Stomach (tissue), 9 donors: ENCODE data around the gene EGFLAM. TPM values are rescaled to one million over a fixed set of nuclear protein-coding genes. Genes with fewer than 3 reads are reported as not detected.

ENCODE experiments used
- DNase-seq, 2 donors: peaks; one replicate each; pipeline versions ENCODE4 v3.0.0 to v3.0.0-alpha.2; 2013 to 2019
- H3K27ac ChIP-seq, 5 donors: fragments of 200-600 bp in 4 of 5; sonication (generic) in 4 of 5; one replicate each; pipeline ENCODE4 v1.5.1; 2013 to 2019; ENCODE audit warnings: mild to moderate bottlenecking in 1 of 5, moderate library complexity in 1 of 5
- H3K27me3 ChIP-seq, 3 donors: fragments of 200-600 bp; sonication (generic); one replicate each; pipeline ENCODE4 v1.5.1; 2017 to 2019; ENCODE audit warnings: mixed run types in 1 of 3
- H3K36me3 ChIP-seq, 4 donors: fragments of 200-600 bp; sonication (generic); 1 replicate in 3 of 4; 2 replicates in 1 of 4; pipeline ENCODE4 v1.5.1; 2016 to 2019
- H3K4me1 ChIP-seq, 4 donors: fragments of 200-600 bp; sonication (generic); one replicate each; pipeline ENCODE4 v1.5.1; 2016 to 2019
- H3K4me3 ChIP-seq, 4 donors: fragments of 200-600 bp; sonication (generic) in 3 of 4; one replicate each; pipeline ENCODE4 v1.5.1; 2016 to 2019; ENCODE audit warnings: mild to moderate bottlenecking in 1 of 4
- H3K9me3 ChIP-seq, 4 donors: fragments of 200-600 bp; sonication (generic); one replicate each; pipeline ENCODE4 v1.5.1; 2016 to 2019
- EP300 ChIP-seq: sonication (generic); formaldehyde crosslinking; IDR thresholded peaks from one replicate; pipeline ENCODE4 v1.6.1; 2017; ENCODE audit warnings: antibody characterized with exemption
- POLR2A ChIP-seq, 4 donors: fragments of 450-650 bp; IDR thresholded peaks; one replicate each; pipeline ENCODE4 v1.6.1; 2016; ENCODE audit warnings: antibody characterized with exemption in 4 of 4, control low read depth in 2 of 4, mild to moderate bottlenecking in 1 of 4, moderate library complexity in 1 of 4
- POLR2AphosphoS5 ChIP-seq, 3 donors: sonication (generic); formaldehyde crosslinking; IDR thresholded peaks; one replicate each; pipeline ENCODE4 v1.6.1; 2016; ENCODE audit warnings: antibody characterized with exemption in 3 of 3
- WGBS, 5 donors: extraction: QIAGEN DNeasy Blood & Tissue Kit in 3 of 5; methylation state at CpG; one replicate each; pipeline versions ENCODE4 v1.1.5 to v1.1.7; 2013 to 2018; 5-methylcytosine and 5-hydroxymethylcytosine counted together
- intact Hi-C: fragments of 100-400 bp; cut with DNase I; formaldehyde crosslinking; loops from one replicate; pipeline ENCODE4 v1.15.1; 2023; ENCODE audit warnings: low total_unique reads
- polyA plus RNA-seq, 3 donors: library from polyadenylated mRNA; stranded (reverse); fragments of 200-250 nt; gene quantifications; one replicate each; pipeline ENCODE4 v1.2.3, GENCODE V29; 2013
- total RNA-seq, 5 donors: library from RNA; depleted of rRNA; stranded (reverse); fragments of >200 nt; gene quantifications; one replicate each; pipeline versions ENCODE4 v1.1.0 to v1.2.3, GENCODE V29; 2014 to 2016
- TF ChIP-seq, protein P1 (sequence below), 7 experiments: fragments of 450-650 bp in 4 of 7; fragments of 200-600 bp in 3 of 7; sonication (generic) in 3 of 7; IDR thresholded peaks; one replicate each; pipeline ENCODE4 v1.5.1; 2016 to 2019; ENCODE audit warnings: antibody characterized with exemption in 7 of 7, control low read depth in 2 of 7, mild to moderate bottlenecking in 1 of 7
- donor health status: healthy with polysubstance abuse.
- donor health status: Bipolar disorder and iron deficiency.
- donor health status: healthy.

EGFLAM gene
- total and polyA plus RNA-seq, 8 donors: 0.61 to 5.9 (median 1.4) TPM; not detected in 3

DNA sequence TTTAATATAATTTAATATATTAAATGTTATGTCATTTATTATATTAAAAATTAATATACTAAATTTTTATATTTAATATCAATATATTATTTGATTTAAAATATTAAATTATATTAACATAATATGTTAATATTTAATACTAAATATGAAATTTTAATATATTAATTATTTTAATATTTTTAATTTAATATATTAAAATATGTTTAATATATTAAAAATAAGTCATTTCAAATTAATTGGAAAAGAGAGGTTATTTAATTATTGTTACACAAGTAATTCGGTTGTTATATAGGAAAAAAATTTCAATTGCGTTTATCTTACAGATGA, 183.9 kb downstream of the EGFLAM start:
- no peak for DNase-seq
- intact Hi-C loops: loop anchor here (10.0 kb wide), 2 partner anchors 223 to 363 kb away; no protein-coding TSS in a partner anchor
- WGBS, 5 donors: 84 to 93% (median 89%) methylated on average over 2 of the region's 2 CpGs
- Histone ChIP-seq H3K27ac (no peak overlapping the region), H3K36me3 (no peaks in the 10 kb centered on the region), H3K27me3 (peaks cover 0 to 8% (median 0%) of the 10 kb centered on the region in 3 donors), H3K4me3 (no peak overlapping the region), H3K4me1 (peaks cover 0 to 8% (median 3%) of the 10 kb centered on the region in 4 donors), H3K9me3 (no peaks in the 10 kb centered on the region)
- no peak for TF ChIP-seq POLR2AphosphoS5 (IDR thresholded peaks at IDR 0.05)
- TF ChIP-seq, protein P1, sequence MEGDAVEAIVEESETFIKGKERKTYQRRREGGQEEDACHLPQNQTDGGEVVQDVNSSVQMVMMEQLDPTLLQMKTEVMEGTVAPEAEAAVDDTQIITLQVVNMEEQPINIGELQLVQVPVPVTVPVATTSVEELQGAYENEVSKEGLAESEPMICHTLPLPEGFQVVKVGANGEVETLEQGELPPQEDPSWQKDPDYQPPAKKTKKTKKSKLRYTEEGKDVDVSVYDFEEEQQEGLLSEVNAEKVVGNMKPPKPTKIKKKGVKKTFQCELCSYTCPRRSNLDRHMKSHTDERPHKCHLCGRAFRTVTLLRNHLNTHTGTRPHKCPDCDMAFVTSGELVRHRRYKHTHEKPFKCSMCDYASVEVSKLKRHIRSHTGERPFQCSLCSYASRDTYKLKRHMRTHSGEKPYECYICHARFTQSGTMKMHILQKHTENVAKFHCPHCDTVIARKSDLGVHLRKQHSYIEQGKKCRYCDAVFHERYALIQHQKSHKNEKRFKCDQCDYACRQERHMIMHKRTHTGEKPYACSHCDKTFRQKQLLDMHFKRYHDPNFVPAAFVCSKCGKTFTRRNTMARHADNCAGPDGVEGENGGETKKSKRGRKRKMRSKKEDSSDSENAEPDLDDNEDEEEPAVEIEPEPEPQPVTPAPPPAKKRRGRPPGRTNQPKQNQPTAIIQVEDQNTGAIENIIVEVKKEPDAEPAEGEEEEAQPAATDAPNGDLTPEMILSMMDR (IDR thresholded peaks at IDR 0.05): no peak
- TF ChIP-seq POLR2A (IDR thresholded peaks at IDR 0.05): no peak
- TF ChIP-seq EP300: no peak

DNA sequence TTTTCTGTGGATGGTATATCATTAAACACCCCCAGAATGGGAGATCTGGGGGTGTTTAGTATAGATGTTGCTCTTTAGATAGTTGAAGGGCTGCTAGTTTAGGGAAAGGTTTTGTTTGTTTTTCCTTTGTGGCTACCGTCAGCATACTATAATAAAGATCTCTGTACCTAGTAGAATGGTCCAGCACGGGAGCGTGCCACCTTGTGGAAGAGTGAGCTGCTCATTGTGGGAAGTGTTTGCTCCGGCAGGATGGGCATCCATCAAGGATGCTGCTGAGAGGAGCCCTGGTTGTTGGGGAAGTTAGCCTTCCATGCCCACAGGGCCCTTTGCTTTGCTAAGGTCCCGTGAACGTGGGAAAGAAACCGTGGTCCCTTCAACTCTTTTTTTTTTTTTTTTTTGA, 185.0 kb downstream of the EGFLAM start:
- no peaks in the 10 kb centered on the region for H3K9me3 ChIP-seq
- intact Hi-C loops: loop anchor here (10.0 kb wide), 2 partner anchors 221 to 361 kb away; no protein-coding TSS in a partner anchor
- 62 to 75% (median 73%) methylated on average over 7 of the region's 7 CpGs for WGBS, 5 donors
- H3K4me3 ChIP-seq: no peak overlapping the region
- H3K27ac ChIP-seq: no peak overlapping the region
- H3K36me3 ChIP-seq: no peaks in the 10 kb centered on the region
- no peak for DNase-seq
- TF ChIP-seq, protein P1 (IDR thresholded peaks at IDR 0.05): no peak
- TF ChIP-seq POLR2A (IDR thresholded peaks at IDR 0.05) (no peak), EP300 (no peak), POLR2AphosphoS5 (IDR thresholded peaks at IDR 0.05) (no peak)
- peaks cover 0 to 17% (median 4%) of the 10 kb centered on the region in 4 donors for H3K4me1 ChIP-seq
- peaks cover 0 to 12% (median 0%) of the 10 kb centered on the region in 3 donors for H3K27me3 ChIP-seq

DNA sequence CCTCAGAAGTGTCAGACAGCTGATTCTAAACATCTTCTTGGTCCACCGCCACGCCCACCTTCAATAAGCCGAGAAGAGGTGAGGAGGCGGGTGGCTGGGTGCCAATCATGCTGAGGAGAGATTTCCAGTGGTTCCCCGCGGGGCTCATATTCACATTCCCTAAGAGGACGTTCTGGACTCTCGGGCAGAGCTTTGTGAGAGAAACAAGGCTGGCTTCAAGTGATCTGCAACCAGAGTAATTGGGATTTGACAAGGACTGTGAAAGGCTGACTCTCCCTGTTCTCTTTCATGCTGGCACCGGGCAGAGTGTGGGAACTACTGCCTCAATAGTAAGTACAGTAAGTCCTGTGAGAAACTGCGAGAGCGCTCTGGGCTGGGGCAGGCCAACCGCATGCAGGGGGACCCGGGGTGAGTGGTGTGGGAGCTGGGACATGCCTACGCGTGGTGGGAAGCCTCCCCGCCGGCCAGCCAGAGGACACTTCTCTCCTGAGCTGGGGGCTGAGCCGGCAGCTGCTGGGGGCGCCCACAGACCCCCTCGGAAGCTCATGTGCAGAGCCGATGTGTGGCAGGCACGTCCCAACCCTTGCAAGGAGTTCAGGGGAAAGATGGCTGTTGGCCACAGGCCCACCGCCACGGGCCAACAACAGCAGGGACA, 187.1 kb downstream of the EGFLAM start:
- no peaks in the 10 kb centered on the region for H3K36me3 ChIP-seq
- no peaks in the 10 kb centered on the region for H3K9me3 ChIP-seq
- peak overlapping the region in 3 of 5 donors; percentile 23 to 63 (median 46) for H3K27ac ChIP-seq
- peaks cover 0 to 12% (median 0%) of the 10 kb centered on the region in 3 donors for H3K27me3 ChIP-seq
- peak overlapping the region in 2 of 4 donors; percentile 12 to 33 for H3K4me3 ChIP-seq
- 55 to 76% (median 73%) methylated on average over 17 to 24 of the region's 24 CpGs for WGBS, 5 donors
- intact Hi-C loops: loop anchor here (10.0 kb wide), 2 partner anchors 219 to 359 kb away; no protein-coding TSS in a partner anchor
- no peak for TF ChIP-seq EP300
- no peak for TF ChIP-seq POLR2AphosphoS5 (IDR thresholded peaks at IDR 0.05)
- no peak for TF ChIP-seq POLR2A (IDR thresholded peaks at IDR 0.05)
- TF ChIP-seq, protein P1 (IDR thresholded peaks at IDR 0.05): no peak
- peaks cover 0 to 20% (median 7%) of the 10 kb centered on the region in 4 donors for H3K4me1 ChIP-seq
- peak in 1 of 2 donors; percentile 50 for DNase-seq

DNA sequence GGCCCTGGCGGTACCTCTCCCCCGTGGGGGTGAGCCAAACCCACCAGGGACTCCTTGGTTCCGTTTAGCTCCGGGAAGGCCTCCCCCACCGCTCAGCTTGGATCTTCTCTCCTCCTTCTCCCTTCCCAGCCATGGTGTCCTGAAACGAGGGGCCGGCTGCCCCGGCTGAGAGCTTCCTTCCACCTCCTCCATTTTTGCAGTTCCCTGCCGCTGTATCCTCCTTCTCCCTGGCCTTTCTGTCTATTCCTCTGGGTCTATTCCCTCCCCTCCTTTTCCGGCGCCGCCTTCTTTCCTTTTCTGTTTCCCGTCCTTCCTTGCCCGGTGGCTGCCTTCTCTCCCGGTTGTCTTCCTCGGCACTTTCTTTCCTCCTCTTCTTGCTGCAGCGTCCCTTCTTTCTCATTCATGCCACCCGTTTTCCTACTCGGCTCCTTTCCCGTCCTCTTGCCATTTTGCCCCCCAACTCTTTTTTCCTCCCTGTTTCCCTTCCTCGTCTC, 187.7 kb downstream of the EGFLAM start:
- intact Hi-C loops: loop anchor here (10.0 kb wide), 2 partner anchors 219 to 359 kb away; no protein-coding TSS in a partner anchor
- DNase-seq: no peak
- H3K9me3 ChIP-seq: no peaks in the 10 kb centered on the region
- H3K4me1 ChIP-seq: peaks cover 0 to 20% (median 7%) of the 10 kb centered on the region in 4 donors
- H3K4me3 ChIP-seq: peak overlapping the region in 2 of 4 donors; percentile 12 to 33
- no peaks in the 10 kb centered on the region for H3K36me3 ChIP-seq
- peaks cover 0 to 18% (median 0%) of the 10 kb centered on the region in 3 donors for H3K27me3 ChIP-seq
- peak overlapping the region in 3 of 5 donors; percentile 23 to 63 (median 46) for H3K27ac ChIP-seq
- no peak for TF ChIP-seq EP300
- TF ChIP-seq, protein P1 (IDR thresholded peaks at IDR 0.05): no peak
- no peak for TF ChIP-seq POLR2A (IDR thresholded peaks at IDR 0.05)
- 80 to 91% (median 91%) methylated on average over 21 of the region's 21 CpGs for WGBS, 5 donors
